Stimulated activated naive B cell treated with anti-CD40 and anti-IgM and Interleukin-4, amounts not matched to agents 10 μg/mL and 1 μg/mL and 100 μg/mL, for 72 hours (primary cell): ENCODE measurements around the gene TFDP2.
A peak's percentile ranks its signal among the peaks of the same experiment; 100 is the strongest.
"Not testable (repeated sequence)": the region's sequence is repeated elsewhere in the genome, so short reads cannot be mapped to it uniquely, and the experiment has no call there.

ENCODE experiments used
- ATAC-seq, 2 donors: fragments of 150-1000 bp; cut with Tn5 transposase; replicated peaks; 2 replicates each; pipeline ENCODE4 v1.10.0; 2021; ENCODE audit warnings: moderate library complexity in 1 of 2
- DNase-seq: peaks from one replicate; pipeline ENCODE4 v3.0.0; 2021
- H3K27ac Mint-ChIP-seq: one replicate; pipeline ENCODE4 v1.8.0; 2022; ENCODE audit warnings: mild to moderate bottlenecking, mixed read lengths
- H3K27me3 Mint-ChIP-seq, 2 donors: one replicate each; pipeline ENCODE4 v1.8.0; 2022; ENCODE audit warnings: mixed read lengths in 2 of 2
- H3K36me3 Mint-ChIP-seq, 2 donors: one replicate each; pipeline ENCODE4 v1.8.0; 2022; ENCODE audit warnings: mixed read lengths in 2 of 2, mild to moderate bottlenecking in 1 of 2
- H3K4me1 Mint-ChIP-seq, 2 donors: one replicate each; pipeline ENCODE4 v1.8.0; 2022; ENCODE audit warnings: mixed read lengths in 2 of 2, mild to moderate bottlenecking in 1 of 2
- H3K4me3 Mint-ChIP-seq, 2 donors: one replicate each; pipeline ENCODE4 v1.8.0; 2022; ENCODE audit warnings: mild to moderate bottlenecking in 2 of 2, mixed read lengths in 2 of 2, moderate library complexity in 1 of 2
- H3K9me3 Mint-ChIP-seq, 2 donors: one replicate each; pipeline ENCODE4 v1.8.0; 2022; ENCODE audit warnings: mixed read lengths in 2 of 2, mild to moderate bottlenecking in 1 of 2

TFDP2 gene

DNA sequence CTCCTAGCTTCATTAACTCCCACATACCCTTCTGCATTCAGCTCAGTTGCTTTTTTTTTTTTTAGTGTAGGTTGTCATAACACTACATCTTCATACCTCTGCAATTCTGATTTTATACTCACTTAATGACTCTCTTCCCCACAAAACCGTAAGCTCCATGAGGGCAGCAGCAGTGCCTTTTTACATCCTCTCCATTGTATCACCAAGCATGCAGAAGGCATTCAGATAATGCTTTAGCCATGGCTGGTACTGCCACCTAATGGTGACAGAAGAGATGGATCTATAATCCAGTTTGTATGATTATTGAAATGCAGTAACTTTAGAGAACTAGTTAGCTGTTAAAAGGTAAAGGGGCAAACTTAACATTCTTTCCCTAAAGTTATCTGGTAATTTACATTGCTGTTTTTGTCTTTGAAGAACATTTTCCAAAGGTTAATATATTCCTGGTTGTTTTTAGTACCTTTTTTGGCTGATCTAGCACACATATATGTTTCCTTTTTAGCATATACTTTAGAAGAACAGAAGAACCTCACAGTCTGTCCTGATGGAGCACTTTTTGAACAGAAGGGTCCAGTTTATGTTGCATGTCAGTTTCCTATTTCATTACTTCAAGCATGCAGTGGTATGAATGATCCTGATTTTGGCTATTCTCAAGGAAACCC is 236.1 kb downstream of the TFDP2 start:
- Mint-ChIP-seq H3K27me3 (no peaks in the 10 kb centered on the region), H3K4me3 (no peak overlapping the region), H3K27ac (no peak overlapping the region), H3K36me3 (peaks cover 49 to 63% of the 10 kb centered on the region in 2 donors), H3K4me1 (peaks cover 2 to 5% of the 10 kb centered on the region in 2 donors), H3K9me3 (peaks cover 2 to 7% of the 10 kb centered on the region in 2 donors)
- no peak for DNase-seq
- peak; percentile 74 to 76 for ATAC-seq

GRCh38 chr3:141909986-141910385 is 239.4 kb downstream of the TFDP2 start:
- not testable (repeated sequence) for H3K9me3 Mint-ChIP-seq, H3K4me3 Mint-ChIP-seq, H3K27me3 Mint-ChIP-seq, H3K27ac Mint-ChIP-seq, H3K4me1 Mint-ChIP-seq, ATAC-seq, DNase-seq
- peaks cover 45 to 66% of the 10 kb centered on the region in 2 donors for H3K36me3 Mint-ChIP-seq

DNA sequence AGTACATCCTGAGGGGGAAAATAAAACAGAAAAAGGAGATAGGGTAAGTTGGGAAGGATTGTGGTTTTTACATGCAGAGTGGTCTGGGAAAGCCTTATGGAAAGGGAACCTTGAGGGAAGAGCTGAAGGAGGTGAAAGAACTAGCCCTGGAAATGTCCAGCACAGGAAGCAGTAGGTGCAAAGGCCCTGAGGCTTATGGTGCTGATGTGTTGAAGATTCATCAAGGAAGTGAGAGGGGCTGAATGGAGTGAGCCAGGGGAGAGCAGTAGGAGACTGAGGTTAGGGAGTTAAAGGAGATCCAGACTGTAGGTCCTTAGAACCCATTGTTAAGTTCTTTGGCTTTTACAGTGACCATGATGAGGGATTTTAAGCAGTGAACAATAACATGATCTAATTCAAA is 239.9 kb downstream of the TFDP2 start:
- peaks cover 2 to 5% of the 10 kb centered on the region in 2 donors for H3K4me1 Mint-ChIP-seq
- DNase-seq (no peak), ATAC-seq (no peak)
- no peak overlapping the region for H3K27ac Mint-ChIP-seq
- peaks cover 2 to 7% of the 10 kb centered on the region in 2 donors for H3K9me3 Mint-ChIP-seq
- peaks cover 48 to 67% of the 10 kb centered on the region in 2 donors for H3K36me3 Mint-ChIP-seq
- H3K27me3 Mint-ChIP-seq, result no peaks in the 10 kb centered on the region
- H3K4me3 Mint-ChIP-seq, result no peak overlapping the region

GRCh38 chr3:141905129-141905528 is 244.2 kb downstream of the TFDP2 start:
- Mint-ChIP-seq H3K27ac (no peak overlapping the region), H3K9me3 (peaks cover 3 to 5% of the 10 kb centered on the region in 2 donors), H3K36me3 (peaks cover 34 to 52% of the 10 kb centered on the region in 2 donors), H3K4me3 (no peak overlapping the region), H3K4me1 (peaks cover 7 to 20% of the 10 kb centered on the region in 2 donors), H3K27me3 (no peaks in the 10 kb centered on the region)
- DNase-seq, result no peak
- ATAC-seq, result no peak

DNA sequence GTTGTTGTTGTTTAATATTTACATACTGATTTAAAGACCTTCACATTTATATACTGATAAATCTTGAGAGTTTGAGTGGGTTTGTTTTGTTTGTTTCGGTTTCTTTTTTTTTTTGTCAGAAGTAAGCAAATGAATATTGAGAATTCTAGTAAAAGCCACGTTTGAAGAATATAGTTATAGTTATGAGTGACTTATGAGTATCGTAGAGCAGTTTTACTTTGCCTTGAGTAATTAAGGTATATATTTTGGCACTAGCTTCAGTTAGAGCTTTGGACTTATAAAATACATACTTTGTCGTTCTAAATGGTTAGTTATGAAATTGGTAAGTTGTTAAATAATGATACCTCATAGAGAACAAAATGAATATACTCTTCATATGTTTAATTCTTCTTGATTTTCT is 245.1 kb downstream of the TFDP2 start:
- no peak overlapping the region for H3K27ac Mint-ChIP-seq
- H3K27me3 Mint-ChIP-seq, result no peaks in the 10 kb centered on the region
- H3K9me3 Mint-ChIP-seq, result peaks cover 6 to 8% of the 10 kb centered on the region in 2 donors
- no peak for ATAC-seq
- H3K4me1 Mint-ChIP-seq, result peaks cover 7 to 21% of the 10 kb centered on the region in 2 donors
- H3K4me3 Mint-ChIP-seq, result no peak overlapping the region
- H3K36me3 Mint-ChIP-seq, result peaks cover 32 to 51% of the 10 kb centered on the region in 2 donors
- DNase-seq, result no peak

DNA sequence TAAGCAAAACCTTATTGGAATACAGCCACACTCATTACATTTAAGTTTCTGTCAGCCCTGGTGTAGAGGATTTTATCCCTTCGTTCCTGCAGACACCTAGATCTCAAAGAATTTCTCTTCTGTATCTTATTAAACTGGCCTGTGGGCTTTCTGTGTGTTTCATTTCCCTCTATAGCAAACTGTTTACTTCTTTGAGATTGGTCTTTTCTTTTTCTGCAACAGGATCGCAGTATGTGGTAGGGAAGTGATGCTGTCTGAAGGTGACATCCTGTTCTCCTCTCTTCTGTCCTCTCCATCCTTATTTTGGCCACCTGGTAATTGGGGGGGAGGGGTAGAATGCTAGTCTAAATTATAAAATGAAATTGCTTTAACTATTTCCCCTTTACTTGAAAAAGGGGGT is 247.4 kb downstream of the TFDP2 start:
- Mint-ChIP-seq H3K27me3 (no peaks in the 10 kb centered on the region), H3K27ac (no peak overlapping the region), H3K4me3 (no peak overlapping the region), H3K4me1 (peaks cover 7 to 21% of the 10 kb centered on the region in 2 donors), H3K36me3 (peaks cover 32 to 51% of the 10 kb centered on the region in 2 donors), H3K9me3 (peaks cover 8% of the 10 kb centered on the region in 2 donors)
- DNase-seq, result no peak
- ATAC-seq, result peak; percentile 22 to 65

- no peak overlapping the region for H3K4me3 Mint-ChIP-seq
- no peaks in the 10 kb centered on the region for H3K27me3 Mint-ChIP-seq
- no peak overlapping the region for H3K27ac Mint-ChIP-seq
- H3K9me3 Mint-ChIP-seq, result peaks cover 8% of the 10 kb centered on the region in 2 donors
- peaks cover 7 to 26% of the 10 kb centered on the region in 2 donors for H3K4me1 Mint-ChIP-seq
- ATAC-seq, result no peak
- H3K36me3 Mint-ChIP-seq, result peaks cover 42 to 59% of the 10 kb centered on the region in 2 donors
- DNase-seq, result no peak
Observed at GRCh38 chr3:141900343-141900742, 249.0 kb downstream of the TFDP2 start.

- H3K36me3 Mint-ChIP-seq, result peaks cover 45 to 62% of the 10 kb centered on the region in 2 donors
- DNase-seq (no peak), ATAC-seq (no peak)
- H3K27ac Mint-ChIP-seq, result no peak overlapping the region
- H3K4me1 Mint-ChIP-seq, result peaks cover 9 to 30% of the 10 kb centered on the region in 2 donors
- no peaks in the 10 kb centered on the region for H3K27me3 Mint-ChIP-seq
- H3K4me3 Mint-ChIP-seq, result no peak overlapping the region
- H3K9me3 Mint-ChIP-seq, result peaks cover 8% of the 10 kb centered on the region in 2 donors
Observed at GRCh38 chr3:141898908-141899307, 250.4 kb downstream of the TFDP2 start.

- Mint-ChIP-seq H3K9me3 (peaks cover 8% of the 10 kb centered on the region in 2 donors), H3K4me1 (peaks cover 5 to 27% of the 10 kb centered on the region in 2 donors), H3K27ac (no peak overlapping the region), H3K4me3 (no peak overlapping the region), H3K36me3 (peaks cover 45 to 57% of the 10 kb centered on the region in 2 donors), H3K27me3 (no peaks in the 10 kb centered on the region)
- ATAC-seq, result no peak
- no peak for DNase-seq
Observed at GRCh38 chr3:141895731-141896130, 253.6 kb downstream of the TFDP2 start.

- peaks cover 36 to 48% of the 10 kb centered on the region in 2 donors for H3K36me3 Mint-ChIP-seq
- peaks cover 3 to 23% of the 10 kb centered on the region in 2 donors for H3K4me1 Mint-ChIP-seq
- peaks cover 0 to 2% of the 10 kb centered on the region in 2 donors for H3K9me3 Mint-ChIP-seq
- DNase-seq (no peak), ATAC-seq (no peak)
- H3K4me3 Mint-ChIP-seq, result no peak overlapping the region
- no peaks in the 10 kb centered on the region for H3K27me3 Mint-ChIP-seq
- no peak overlapping the region for H3K27ac Mint-ChIP-seq
Observed at GRCh38 chr3:141894524-141895176, 254.7 kb downstream of the TFDP2 start.
